Endodermal cell (in vitro differentiated cells): Measurements from ENCODE around the gene F5. TPM values are rescaled to one million over a fixed set of nuclear protein-coding genes. Genes with fewer than 3 reads are reported as not detected.

ENCODE experiments used
- DNase-seq: peaks from one replicate; pipeline ENCODE4 v3.0.0-alpha.2; 2017
- H3K27ac ChIP-seq: 2 replicates; pipeline ENCODE4 v1.5.1; 2013; ENCODE audit warnings: mild to moderate bottlenecking, low read depth, low read length, moderate library complexity
- H3K27me3 ChIP-seq: 2 replicates; pipeline ENCODE4 v1.6.1; 2013; ENCODE audit warnings: mild to moderate bottlenecking, low read length, moderate library complexity; ENCODE audit not compliant: insufficient read depth, control insufficient read depth, poor library complexity, severe bottlenecking
- H3K36me3 ChIP-seq: 2 replicates; pipeline ENCODE4 v1.7.0; 2013; ENCODE audit warnings: mild to moderate bottlenecking, low read length, moderate library complexity; ENCODE audit not compliant: control insufficient read depth, insufficient read depth
- H3K4me1 ChIP-seq: one replicate; pipeline ENCODE4 v1.7.0; 2013; ENCODE audit warnings: low read length; ENCODE audit not compliant: control insufficient read depth, insufficient read depth
- H3K4me3 ChIP-seq: 2 replicates; pipeline ENCODE4 v1.5.1; 2013; ENCODE audit warnings: mild to moderate bottlenecking, low read length, moderate library complexity
- H3K9ac ChIP-seq: 2 replicates; pipeline ENCODE4 v1.6.1; 2013; ENCODE audit warnings: mild to moderate bottlenecking, low read length, moderate library complexity; ENCODE audit not compliant: poor library complexity, severe bottlenecking; ENCODE audit errors: extremely low read depth
- H3K9me3 ChIP-seq: 2 replicates; pipeline ENCODE4 v1.6.1; 2013; ENCODE audit warnings: mild to moderate bottlenecking, low read length, moderate library complexity; ENCODE audit not compliant: control insufficient read depth
- H3K27ac Mint-ChIP-seq: 2 replicates; pipeline ENCODE4 v1.8.0; 2020; ENCODE audit warnings: mixed read lengths
- H3K27me3 Mint-ChIP-seq: 2 replicates; pipeline ENCODE4 v1.8.0; 2021; ENCODE audit warnings: mild to moderate bottlenecking, mixed read lengths; ENCODE audit not compliant: insufficient read depth
- H3K36me3 Mint-ChIP-seq: 2 replicates; pipeline ENCODE4 v1.8.0; 2020; ENCODE audit warnings: low read depth, mixed read lengths
- H3K4me1 Mint-ChIP-seq: 2 replicates; pipeline ENCODE4 v1.8.0; 2020; ENCODE audit warnings: mixed read lengths
- H3K4me3 Mint-ChIP-seq: 2 replicates; pipeline ENCODE4 v1.8.0; 2020; ENCODE audit warnings: mild to moderate bottlenecking, moderate library complexity, mixed read lengths
- H3K9me3 Mint-ChIP-seq: 2 replicates; pipeline ENCODE4 v1.8.0; 2020; ENCODE audit warnings: mild to moderate bottlenecking, mixed read lengths
- CTCF ChIP-seq: fragments of 200-600 bp; sonication (generic); conservative IDR thresholded peaks from 2 replicates; pipeline ENCODE4 v1.5.0; 2021; ENCODE audit warnings: antibody characterized with exemption, mild to moderate bottlenecking
- WGBS, 2 experiments: methylation state at CpG; one replicate each; pipeline versions ENCODE4 v1.1.5 to v1.1.7; 2013; ENCODE audit warnings: missing lambda C conversion rate in 2 of 2, mixed read lengths in 1 of 2; ENCODE audit not compliant: insufficient coverage in 1 of 2, insufficient read length in 1 of 2; 5-methylcytosine and 5-hydroxymethylcytosine counted together
- total RNA-seq, 2 donors: library from RNA; stranded (reverse); fragmentation: NEBNext Ultra II Directional in 1 of 2; extraction: Animal tissue kit (Norgen Biotek cat#: 25700) in 1 of 2; gene quantifications; 2 replicates in 1 of 2; 3 replicates in 1 of 2; pipeline ENCODE4 v1.2.1, GENCODE V29; 2021

The F5 gene
- total RNA-seq, 2 donors from 2014 or later = 0.04 to 0.09 TPM

DNA sequence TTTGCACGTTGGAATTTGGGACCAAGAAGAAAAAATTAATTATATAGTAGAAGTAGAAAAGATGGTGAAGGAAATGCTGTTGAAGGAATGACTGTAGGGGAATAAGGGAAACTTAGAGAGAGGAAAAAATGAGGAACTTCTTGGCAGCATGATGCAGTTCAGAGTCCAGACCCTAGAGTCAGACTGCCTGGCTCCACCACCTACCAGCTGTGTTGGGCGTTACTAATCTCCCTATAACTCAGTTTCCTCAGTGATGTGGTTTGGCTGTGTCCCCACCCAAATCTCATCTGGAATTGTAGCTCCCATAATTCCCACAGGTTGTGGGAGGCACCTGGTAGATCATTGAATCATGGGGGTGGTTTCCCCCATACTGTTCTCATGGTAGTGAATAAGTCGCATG is 45.0 kb upstream of the F5 start:
- H3K27me3 Mint-ChIP-seq = no peaks in the 10 kb centered on the region
- no peaks in the 10 kb centered on the region for H3K36me3 ChIP-seq
- 93 to 95% methylated on average over 2 to 3 of the region's 3 CpGs for WGBS, 2 experiments
- no peaks in the 10 kb centered on the region for H3K27me3 ChIP-seq
- no peak overlapping the region for H3K27ac ChIP-seq
- H3K9me3 Mint-ChIP-seq = peaks cover 23% of the 10 kb centered on the region
- no peaks in the 10 kb centered on the region for H3K36me3 Mint-ChIP-seq
- peaks cover 27% of the 10 kb centered on the region for H3K9me3 ChIP-seq
- no peak overlapping the region for H3K27ac Mint-ChIP-seq
- no peak for TF ChIP-seq CTCF
- no peaks in the 10 kb centered on the region for H3K4me1 ChIP-seq
- H3K4me1 Mint-ChIP-seq = no peaks in the 10 kb centered on the region
- H3K4me3 ChIP-seq = no peak overlapping the region
- DNase-seq = no peak
- H3K9ac ChIP-seq = no peak overlapping the region
- no peak overlapping the region for H3K4me3 Mint-ChIP-seq

GRCh38 chr1:169630006-169630405 is 43.7 kb upstream of the F5 start, which contains the start of gene SELP:
TSS of gene SELP (minus strand) at chr1:169630124. CDS start at chr1:169630074, 50 bp downstream.
- Histone ChIP-seq H3K9ac (no peak within 1 kb of the TSS), H3K9me3 (peaks cover 19% of the 10 kb centered on the region), H3K27me3 (no peaks in the 10 kb centered on the region), H3K4me3 (no peak within 1 kb of the TSS), H3K27ac (no peak within 1 kb of the TSS), H3K4me1 (no peaks in the 10 kb centered on the region), H3K36me3 (no peaks in the 10 kb centered on the region)
- no peak within 1 kb of the TSS for H3K4me3 Mint-ChIP-seq
- WGBS, 2 experiments = 97 to 100% methylated on average over 1 of the region's 1 CpG
- DNase-seq = no peak
- H3K27me3 Mint-ChIP-seq = no peaks in the 10 kb centered on the region
- H3K36me3 Mint-ChIP-seq = no peaks in the 10 kb centered on the region
- no peak within 1 kb of the TSS for H3K27ac Mint-ChIP-seq
- no peak for TF ChIP-seq CTCF
- H3K9me3 Mint-ChIP-seq = peaks cover 14% of the 10 kb centered on the region
- no peaks in the 10 kb centered on the region for H3K4me1 Mint-ChIP-seq

- H3K4me3 ChIP-seq = no peak overlapping the region
- Mint-ChIP-seq H3K9me3 (no peaks in the 10 kb centered on the region), H3K27ac (no peak overlapping the region), H3K4me1 (no peaks in the 10 kb centered on the region), H3K36me3 (no peaks in the 10 kb centered on the region), H3K4me3 (no peak overlapping the region), H3K27me3 (no peaks in the 10 kb centered on the region)
- H3K27ac ChIP-seq = no peak overlapping the region
- 68 to 86% methylated on average over 2 of the region's 2 CpGs for WGBS, 2 experiments
- no peaks in the 10 kb centered on the region for H3K27me3 ChIP-seq
- H3K9ac ChIP-seq = no peak overlapping the region
- DNase-seq = no peak
- no peak for TF ChIP-seq CTCF
- H3K9me3 ChIP-seq = no peaks in the 10 kb centered on the region
- H3K4me1 ChIP-seq = no peaks in the 10 kb centered on the region
- H3K36me3 ChIP-seq = no peaks in the 10 kb centered on the region
Observed at GRCh38 chr1:169624912-169625311, 38.6 kb upstream of the F5 start.
